Measurements from ENCODE around the gene KANTR. TPM values are rescaled to one million over a fixed set of nuclear protein-coding genes. Genes with fewer than 3 reads are reported as not detected.
A peak's percentile ranks its signal among the peaks of the same experiment; 100 is the strongest.

The KANTR gene
- total RNA-seq, 1 experiment from 2014 or later: 3.4 TPM

DNA sequence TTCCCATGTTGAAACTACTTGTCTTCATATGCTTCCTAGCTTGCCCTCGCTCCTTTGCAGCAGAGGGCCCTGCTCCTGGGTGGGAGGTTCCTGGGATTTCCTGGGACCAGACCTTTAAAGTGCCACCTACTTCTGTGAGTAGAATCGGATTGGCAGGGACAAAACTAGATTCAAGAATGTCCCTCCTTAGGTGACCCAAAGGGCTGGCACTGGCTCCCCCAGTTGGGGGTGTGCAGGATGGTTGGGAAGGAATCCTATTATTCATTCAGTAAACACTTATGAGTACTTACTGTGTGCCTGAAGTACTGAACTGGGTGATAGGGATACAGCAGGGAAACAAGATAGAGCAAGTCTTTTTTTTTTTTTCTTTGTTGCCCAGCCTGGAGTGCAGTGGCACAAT lies 2.6 kb upstream of the KANTR start:
- H3K27ac Mint-ChIP-seq (ENCODE audit: low read depth, unreplicated experiment): peak overlapping the region; percentile 58
- TF ChIP-seq, protein P1, sequence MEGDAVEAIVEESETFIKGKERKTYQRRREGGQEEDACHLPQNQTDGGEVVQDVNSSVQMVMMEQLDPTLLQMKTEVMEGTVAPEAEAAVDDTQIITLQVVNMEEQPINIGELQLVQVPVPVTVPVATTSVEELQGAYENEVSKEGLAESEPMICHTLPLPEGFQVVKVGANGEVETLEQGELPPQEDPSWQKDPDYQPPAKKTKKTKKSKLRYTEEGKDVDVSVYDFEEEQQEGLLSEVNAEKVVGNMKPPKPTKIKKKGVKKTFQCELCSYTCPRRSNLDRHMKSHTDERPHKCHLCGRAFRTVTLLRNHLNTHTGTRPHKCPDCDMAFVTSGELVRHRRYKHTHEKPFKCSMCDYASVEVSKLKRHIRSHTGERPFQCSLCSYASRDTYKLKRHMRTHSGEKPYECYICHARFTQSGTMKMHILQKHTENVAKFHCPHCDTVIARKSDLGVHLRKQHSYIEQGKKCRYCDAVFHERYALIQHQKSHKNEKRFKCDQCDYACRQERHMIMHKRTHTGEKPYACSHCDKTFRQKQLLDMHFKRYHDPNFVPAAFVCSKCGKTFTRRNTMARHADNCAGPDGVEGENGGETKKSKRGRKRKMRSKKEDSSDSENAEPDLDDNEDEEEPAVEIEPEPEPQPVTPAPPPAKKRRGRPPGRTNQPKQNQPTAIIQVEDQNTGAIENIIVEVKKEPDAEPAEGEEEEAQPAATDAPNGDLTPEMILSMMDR (IDR thresholded peaks at IDR 0.05; ENCODE audit: unreplicated experiment): no peak
- H3K4me3 Mint-ChIP-seq (ENCODE audit: unreplicated experiment): no peak overlapping the region
- CTCF ChIA-PET: interaction anchor here (0.6 to 4.1 kb wide), 4 partner anchors 10 to 95 kb away, joined by 3 to 34 read pairs (median 4); no protein-coding TSS in a partner anchor
- no peak for DNase-seq (ENCODE audit: unreplicated experiment)
- H3K4me1 Mint-ChIP-seq (ENCODE audit: insufficient read depth, unreplicated experiment): peaks cover 30% of the 10 kb centered on the region
- H3K36me3 Mint-ChIP-seq (ENCODE audit: insufficient read depth, unreplicated experiment): peaks cover 12% of the 10 kb centered on the region
- intact Hi-C loops (cut with micrococcal nuclease): no loop called here
- no TSS peak for BruUV-seq (replicated peaks)
- peaks cover 56% of the 10 kb centered on the region for H3K27me3 Mint-ChIP-seq (ENCODE audit: insufficient read depth, unreplicated experiment)
- POLR2A ChIA-PET: interaction anchor here (0.6 to 5.4 kb wide), 3 partner anchors 19 to 133 kb away, joined by 3 to 56 read pairs (median 3); partner anchors contain the start of gene KDM5C
- no peaks in the 10 kb centered on the region for H3K9me3 Mint-ChIP-seq (ENCODE audit: unreplicated experiment)

DNA sequence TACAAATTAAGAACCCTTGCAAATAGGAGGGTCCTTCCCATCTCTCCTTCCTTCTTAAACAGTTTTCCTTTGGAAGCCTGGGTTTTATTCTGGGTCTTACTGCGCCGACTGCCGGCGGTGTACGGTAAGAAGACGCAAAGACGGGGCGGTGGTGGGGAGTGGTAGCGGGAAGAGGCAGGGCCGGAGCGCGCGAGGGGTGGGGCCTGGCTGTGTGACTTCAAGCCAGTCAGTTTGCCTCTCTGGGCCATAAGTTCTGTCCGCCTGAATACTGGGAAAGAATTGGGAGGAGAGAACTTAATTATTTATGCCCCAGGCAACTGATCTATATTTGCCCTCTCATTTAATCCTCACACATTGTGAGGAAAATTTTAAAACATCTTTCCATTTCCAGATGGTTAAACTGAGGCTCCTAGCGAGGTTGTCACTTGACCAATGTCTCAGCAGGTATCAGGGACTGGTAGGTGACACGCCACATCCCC lies 726 bp upstream of the KANTR start:
- peak overlapping the region; percentile 83 for H3K4me3 Mint-ChIP-seq (ENCODE audit: unreplicated experiment)
- peaks cover under 1% of the 10 kb centered on the region for H3K36me3 Mint-ChIP-seq (ENCODE audit: insufficient read depth, unreplicated experiment)
- TF ChIP-seq, protein P1 (IDR thresholded peaks at IDR 0.05; ENCODE audit: unreplicated experiment): peak; percentile 40
- ChIA-PET CTCF (interaction anchor here (0.6 kb wide), 1 partner anchor 25 kb away, joined by 3 read pairs; no protein-coding TSS in a partner anchor), POLR2A (no interaction called here)
- intact Hi-C loops (cut with micrococcal nuclease): loop anchor here (1.0 kb wide), 2 partner anchors 22 to 131 kb away; no protein-coding TSS in a partner anchor
- no peaks in the 10 kb centered on the region for H3K9me3 Mint-ChIP-seq (ENCODE audit: unreplicated experiment)
- peaks cover 14% of the 10 kb centered on the region for H3K4me1 Mint-ChIP-seq (ENCODE audit: insufficient read depth, unreplicated experiment)
- peaks cover 40% of the 10 kb centered on the region for H3K27me3 Mint-ChIP-seq (ENCODE audit: insufficient read depth, unreplicated experiment)
- H3K27ac Mint-ChIP-seq (ENCODE audit: low read depth, unreplicated experiment): peak overlapping the region; percentile 4
- DNase-seq (ENCODE audit: unreplicated experiment): peak; percentile 82
- no TSS peak for BruUV-seq (replicated peaks)

DNA sequence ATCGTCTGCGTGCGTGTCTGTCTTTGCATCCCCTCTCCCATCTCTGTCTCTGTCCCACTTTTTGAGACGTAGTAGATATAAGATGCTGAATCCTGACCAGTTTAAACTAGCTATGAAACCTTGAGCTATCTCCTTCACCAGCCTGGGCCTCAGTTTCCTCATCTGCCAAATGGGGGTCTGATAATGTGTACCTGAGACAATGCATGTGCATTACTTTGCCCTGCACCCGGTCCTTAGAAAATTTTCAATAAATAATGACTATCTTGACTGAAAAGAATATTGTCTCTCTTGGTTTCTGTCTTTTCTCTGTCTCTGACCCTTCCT lies 602 bp downstream of the KANTR start:
- POLR2A ChIA-PET: interaction anchor here (0.8 to 1.6 kb wide), 4 partner anchors 12 to 131 kb away, joined by 4 to 12 read pairs (median 4); partner anchors contain the start of genes KDM5C and TSPYL2
- H3K36me3 Mint-ChIP-seq (ENCODE audit: insufficient read depth, unreplicated experiment): peaks cover 12% of the 10 kb centered on the region
- H3K27me3 Mint-ChIP-seq (ENCODE audit: insufficient read depth, unreplicated experiment): peaks cover 46% of the 10 kb centered on the region
- H3K4me1 Mint-ChIP-seq (ENCODE audit: insufficient read depth, unreplicated experiment): peaks cover 6% of the 10 kb centered on the region
- TSS peak; percentile 60 for BruUV-seq (replicated peaks)
- peak overlapping the region; percentile 83 for H3K4me3 Mint-ChIP-seq (ENCODE audit: unreplicated experiment)
- DNase-seq (ENCODE audit: unreplicated experiment): no peak
- TF ChIP-seq, protein P1 (IDR thresholded peaks at IDR 0.05; ENCODE audit: unreplicated experiment): no peak
- CTCF ChIA-PET: interaction anchor here (0.7 kb wide), 2 partner anchors 21 to 117 kb away, joined by 3 read pairs; no protein-coding TSS in a partner anchor
- intact Hi-C loops (cut with micrococcal nuclease): no loop called here
- H3K27ac Mint-ChIP-seq (ENCODE audit: low read depth, unreplicated experiment): peak overlapping the region; percentile 4
- no peaks in the 10 kb centered on the region for H3K9me3 Mint-ChIP-seq (ENCODE audit: unreplicated experiment)

DNA sequence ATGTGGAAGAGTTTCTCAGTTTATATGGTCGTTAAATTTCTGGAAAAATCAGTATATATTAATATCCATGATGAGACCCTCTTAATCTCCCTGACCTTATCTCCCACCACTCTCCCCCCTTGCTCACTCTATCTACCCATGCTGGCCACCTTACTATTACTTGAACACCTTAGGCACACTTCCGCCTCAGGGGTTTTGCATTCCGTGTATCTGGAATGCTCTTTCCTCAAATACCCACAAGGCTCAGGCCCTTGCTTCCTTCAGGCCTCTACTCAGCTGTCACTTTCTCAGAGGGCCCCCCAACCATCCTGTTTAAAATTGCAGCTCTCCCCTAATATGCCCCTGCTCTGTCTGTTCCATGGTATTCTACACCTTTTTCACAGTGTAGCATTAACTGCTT lies 1.9 kb downstream of the KANTR start:
- no TSS peak for BruUV-seq (replicated peaks)
- no peak overlapping the region for H3K4me3 Mint-ChIP-seq (ENCODE audit: unreplicated experiment)

More for the DNA sequence above, 1.9 kb downstream of the KANTR start:
- intact Hi-C loops (cut with micrococcal nuclease): no loop called here
- peaks cover 6% of the 10 kb centered on the region for H3K4me1 Mint-ChIP-seq (ENCODE audit: insufficient read depth, unreplicated experiment)
- H3K27me3 Mint-ChIP-seq (ENCODE audit: insufficient read depth, unreplicated experiment): peaks cover 38% of the 10 kb centered on the region
- ChIA-PET CTCF (interaction anchor here (0.5 kb wide), 1 partner anchor 25 kb away, joined by 3 read pairs; no protein-coding TSS in a partner anchor), POLR2A (interaction anchor here (0.5 to 1.2 kb wide), 4 partner anchors 10 to 87 kb away, joined by 3 to 5 read pairs (median 3); no protein-coding TSS in a partner anchor)
- no peak overlapping the region for H3K27ac Mint-ChIP-seq (ENCODE audit: low read depth, unreplicated experiment)
- H3K9me3 Mint-ChIP-seq (ENCODE audit: unreplicated experiment): no peaks in the 10 kb centered on the region
- H3K36me3 Mint-ChIP-seq (ENCODE audit: insufficient read depth, unreplicated experiment): peaks cover 19% of the 10 kb centered on the region
- DNase-seq (ENCODE audit: unreplicated experiment): no peak
- TF ChIP-seq, protein P1 (IDR thresholded peaks at IDR 0.05; ENCODE audit: unreplicated experiment): no peak

Data from MCF 10A (cell line).